ENCODE results near the gene ICA1L. TPM values are rescaled to one million over a fixed set of nuclear protein-coding genes. Genes with fewer than 3 reads are reported as not detected.
A peak's percentile ranks its signal among the peaks of the same experiment; 100 is the strongest.
"Not testable (repeated sequence)": the region's sequence is repeated elsewhere in the genome, so short reads cannot be mapped to it uniquely, and the experiment has no call there.

The ICA1L gene
- polyA plus RNA-seq, 2 donors: 1.1 to 1.2 TPM

GRCh38 chr2:202908186-202908585 lies 36.6 kb upstream of the ICA1L start:
- no peak overlapping the region for H3K27ac ChIP-seq (ENCODE audit: low read depth in 2 of 2, low read length in 1 of 2)
- 80 to 86% methylated on average over 5 of the region's 5 CpGs for WGBS, 2 donors
- no peaks in the 10 kb centered on the region for H3K9me3 ChIP-seq (ENCODE audit: control insufficient read depth in 2 of 2, insufficient read depth in 1 of 2, low read depth in 1 of 2, low read length in 1 of 2)
- no peaks in the 10 kb centered on the region for H3K27me3 ChIP-seq (ENCODE audit: control insufficient read depth in 1 of 2, insufficient read depth in 2 of 2, low read length in 2 of 2)
- H3K4me3 ChIP-seq (ENCODE audit: low read depth in 1 of 2, low read length in 2 of 2): no peak overlapping the region
- no peaks in the 10 kb centered on the region for H3K4me1 ChIP-seq (ENCODE audit: control insufficient read depth in 2 of 2, insufficient read depth in 2 of 2, low read length in 1 of 2)
- H3K36me3 ChIP-seq (ENCODE audit: control insufficient read depth in 2 of 2, insufficient read depth in 2 of 2, low read length in 1 of 2): no peaks in the 10 kb centered on the region

- not testable (repeated sequence) for H3K4me1 ChIP-seq (ENCODE audit: control insufficient read depth in 2 of 2, insufficient read depth in 2 of 2, low read length in 1 of 2); H3K36me3 ChIP-seq (ENCODE audit: control insufficient read depth in 2 of 2, insufficient read depth in 2 of 2, low read length in 1 of 2); H3K27me3 ChIP-seq (ENCODE audit: control insufficient read depth in 1 of 2, insufficient read depth in 2 of 2, low read length in 2 of 2); H3K27ac ChIP-seq (ENCODE audit: low read depth in 2 of 2, low read length in 1 of 2); H3K9me3 ChIP-seq (ENCODE audit: control insufficient read depth in 2 of 2, insufficient read depth in 1 of 2, low read depth in 1 of 2, low read length in 1 of 2); H3K4me3 ChIP-seq (ENCODE audit: low read depth in 1 of 2, low read length in 2 of 2)
Measured at GRCh38 chr2:202905507-202905906, 33.9 kb upstream of the ICA1L start.

- Histone ChIP-seq H3K4me3 (ENCODE audit: low read depth in 1 of 2, low read length in 2 of 2) (no peak overlapping the region), H3K4me1 (ENCODE audit: control insufficient read depth in 2 of 2, insufficient read depth in 2 of 2, low read length in 1 of 2) (no peaks in the 10 kb centered on the region), H3K27me3 (ENCODE audit: control insufficient read depth in 1 of 2, insufficient read depth in 2 of 2, low read length in 2 of 2) (no peaks in the 10 kb centered on the region), H3K36me3 (ENCODE audit: control insufficient read depth in 2 of 2, insufficient read depth in 2 of 2, low read length in 1 of 2) (peaks cover 4% of the 10 kb centered on the region in 2 donors), H3K27ac (ENCODE audit: low read depth in 2 of 2, low read length in 1 of 2) (no peak overlapping the region), H3K9me3 (ENCODE audit: control insufficient read depth in 2 of 2, insufficient read depth in 1 of 2, low read depth in 1 of 2, low read length in 1 of 2) (no peaks in the 10 kb centered on the region)
- WGBS, 2 donors: 94 to 95% methylated on average over 7 of the region's 7 CpGs
Measured at GRCh38 chr2:202885190-202885589, 13.6 kb upstream of the ICA1L start.

- Histone ChIP-seq H3K36me3 (ENCODE audit: control insufficient read depth in 2 of 2, insufficient read depth in 2 of 2, low read length in 1 of 2) (peaks cover 4% of the 10 kb centered on the region in 2 donors), H3K9me3 (ENCODE audit: control insufficient read depth in 2 of 2, insufficient read depth in 1 of 2, low read depth in 1 of 2, low read length in 1 of 2) (no peaks in the 10 kb centered on the region), H3K27me3 (ENCODE audit: control insufficient read depth in 1 of 2, insufficient read depth in 2 of 2, low read length in 2 of 2) (no peaks in the 10 kb centered on the region), H3K4me1 (ENCODE audit: control insufficient read depth in 2 of 2, insufficient read depth in 2 of 2, low read length in 1 of 2) (no peaks in the 10 kb centered on the region), H3K27ac (ENCODE audit: low read depth in 2 of 2, low read length in 1 of 2) (no peak overlapping the region), H3K4me3 (ENCODE audit: low read depth in 1 of 2, low read length in 2 of 2) (no peak overlapping the region)
- 70 to 87% methylated on average over 5 of the region's 5 CpGs for WGBS, 2 donors
Measured at GRCh38 chr2:202883987-202884675, 12.6 kb upstream of the ICA1L start.

GRCh38 chr2:202881570-202881969 lies 10.0 kb upstream of the ICA1L start:
- Histone ChIP-seq H3K4me1 (ENCODE audit: control insufficient read depth in 2 of 2, insufficient read depth in 2 of 2, low read length in 1 of 2) (no peaks in the 10 kb centered on the region), H3K36me3 (ENCODE audit: control insufficient read depth in 2 of 2, insufficient read depth in 2 of 2, low read length in 1 of 2) (peaks cover 4% of the 10 kb centered on the region in 2 donors), H3K27me3 (ENCODE audit: control insufficient read depth in 1 of 2, insufficient read depth in 2 of 2, low read length in 2 of 2) (no peaks in the 10 kb centered on the region), H3K9me3 (ENCODE audit: control insufficient read depth in 2 of 2, insufficient read depth in 1 of 2, low read depth in 1 of 2, low read length in 1 of 2) (no peaks in the 10 kb centered on the region), H3K27ac (ENCODE audit: low read depth in 2 of 2, low read length in 1 of 2) (no peak overlapping the region), H3K4me3 (ENCODE audit: low read depth in 1 of 2, low read length in 2 of 2) (no peak overlapping the region)
- 94 to 95% methylated on average over 4 of the region's 4 CpGs for WGBS, 2 donors

- 97 to 98% methylated on average over 2 of the region's 2 CpGs for WGBS, 2 donors
- H3K4me1 ChIP-seq (ENCODE audit: control insufficient read depth in 2 of 2, insufficient read depth in 2 of 2, low read length in 1 of 2): no peaks in the 10 kb centered on the region
- H3K27ac ChIP-seq (ENCODE audit: low read depth in 2 of 2, low read length in 1 of 2): no peak overlapping the region
Measured at GRCh38 chr2:202877699-202878098, 6.1 kb upstream of the ICA1L start.

GRCh38 chr2:202870431-202871299 lies 901 bp downstream of the ICA1L start:
- H3K4me1 ChIP-seq (ENCODE audit: control insufficient read depth in 2 of 2, insufficient read depth in 2 of 2, low read length in 1 of 2): no peaks in the 10 kb centered on the region
- no peaks in the 10 kb centered on the region for H3K36me3 ChIP-seq (ENCODE audit: control insufficient read depth in 2 of 2, insufficient read depth in 2 of 2, low read length in 1 of 2)
- H3K4me3 ChIP-seq (ENCODE audit: low read depth in 1 of 2, low read length in 2 of 2): peak overlapping the region; percentile 76 to 81
- no peaks in the 10 kb centered on the region for H3K9me3 ChIP-seq (ENCODE audit: control insufficient read depth in 2 of 2, insufficient read depth in 1 of 2, low read depth in 1 of 2, low read length in 1 of 2)
- H3K27me3 ChIP-seq (ENCODE audit: control insufficient read depth in 1 of 2, insufficient read depth in 2 of 2, low read length in 2 of 2): no peaks in the 10 kb centered on the region
- WGBS, 2 donors: 4% methylated on average over 37 of the region's 37 CpGs
- peak overlapping the region; percentile 36 to 50 for H3K27ac ChIP-seq (ENCODE audit: low read depth in 2 of 2, low read length in 1 of 2)

More at GRCh38 chr2:202877699-202878098, 6.1 kb upstream of the ICA1L start:
- no peak overlapping the region for H3K4me3 ChIP-seq (ENCODE audit: low read depth in 1 of 2, low read length in 2 of 2)
- H3K9me3 ChIP-seq (ENCODE audit: control insufficient read depth in 2 of 2, insufficient read depth in 1 of 2, low read depth in 1 of 2, low read length in 1 of 2): no peaks in the 10 kb centered on the region
- H3K27me3 ChIP-seq (ENCODE audit: control insufficient read depth in 1 of 2, insufficient read depth in 2 of 2, low read length in 2 of 2): no peaks in the 10 kb centered on the region
- peaks cover 0 to 3% of the 10 kb centered on the region in 2 donors for H3K36me3 ChIP-seq (ENCODE audit: control insufficient read depth in 2 of 2, insufficient read depth in 2 of 2, low read length in 1 of 2)

- no peaks in the 10 kb centered on the region for H3K36me3 ChIP-seq (ENCODE audit: control insufficient read depth in 2 of 2, insufficient read depth in 2 of 2, low read length in 1 of 2)
- H3K27me3 ChIP-seq (ENCODE audit: control insufficient read depth in 1 of 2, insufficient read depth in 2 of 2, low read length in 2 of 2): no peaks in the 10 kb centered on the region
- no peak overlapping the region for H3K27ac ChIP-seq (ENCODE audit: low read depth in 2 of 2, low read length in 1 of 2)
- H3K4me1 ChIP-seq (ENCODE audit: control insufficient read depth in 2 of 2, insufficient read depth in 2 of 2, low read length in 1 of 2): no peaks in the 10 kb centered on the region
- WGBS, 2 donors: 91 to 94% methylated on average over 3 of the region's 3 CpGs
- no peaks in the 10 kb centered on the region for H3K9me3 ChIP-seq (ENCODE audit: control insufficient read depth in 2 of 2, insufficient read depth in 1 of 2, low read depth in 1 of 2, low read length in 1 of 2)
- H3K4me3 ChIP-seq (ENCODE audit: low read depth in 1 of 2, low read length in 2 of 2): no peak overlapping the region
Measured at GRCh38 chr2:202861987-202862386, 9.6 kb downstream of the ICA1L start.

- Histone ChIP-seq H3K4me1 (ENCODE audit: control insufficient read depth in 2 of 2, insufficient read depth in 2 of 2, low read length in 1 of 2) (no peaks in the 10 kb centered on the region), H3K9me3 (ENCODE audit: control insufficient read depth in 2 of 2, insufficient read depth in 1 of 2, low read depth in 1 of 2, low read length in 1 of 2) (no peaks in the 10 kb centered on the region), H3K36me3 (ENCODE audit: control insufficient read depth in 2 of 2, insufficient read depth in 2 of 2, low read length in 1 of 2) (no peaks in the 10 kb centered on the region), H3K27me3 (ENCODE audit: control insufficient read depth in 1 of 2, insufficient read depth in 2 of 2, low read length in 2 of 2) (no peaks in the 10 kb centered on the region), H3K4me3 (ENCODE audit: low read depth in 1 of 2, low read length in 2 of 2) (no peak overlapping the region), H3K27ac (ENCODE audit: low read depth in 2 of 2, low read length in 1 of 2) (no peak overlapping the region)
- WGBS, 2 donors: 66 to 86% methylated on average over 3 of the region's 3 CpGs
Measured at GRCh38 chr2:202858601-202859000, 13.0 kb downstream of the ICA1L start.

Data from esophagus (tissue), 2 donors.